Ishikawa (cell line): ENCODE data around the gene PSMD14.

Experiments
- YY1 ChIP-seq: IDR thresholded peaks from 2 replicates; pipeline ENCODE4 v1.6.1; 2012; ENCODE audit warnings: low read depth
- TF ChIP-seq, protein P1 (sequence below): IDR thresholded peaks from 2 replicates; pipeline ENCODE4 v1.6.1; 2012

DNA sequence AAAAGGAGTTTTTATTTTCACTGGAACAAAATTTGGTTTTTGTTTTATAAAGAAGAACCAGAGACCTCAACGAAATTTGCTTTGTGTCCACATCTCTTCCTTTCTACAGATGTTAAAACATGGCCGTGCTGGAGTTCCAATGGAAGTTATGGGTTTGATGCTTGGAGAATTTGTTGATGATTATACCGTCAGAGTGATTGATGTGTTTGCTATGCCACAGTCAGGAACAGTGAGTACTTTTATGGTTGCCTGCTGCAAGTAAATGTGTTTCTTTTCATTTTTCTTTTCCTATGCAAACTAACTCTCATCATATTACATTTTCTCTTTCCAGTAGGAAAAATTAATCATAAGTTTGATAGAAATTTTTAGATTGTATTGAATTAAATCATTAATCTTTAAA is 59.5 kb downstream of the PSMD14 start:
- TF ChIP-seq YY1: no peak
- TF ChIP-seq, protein P1, sequence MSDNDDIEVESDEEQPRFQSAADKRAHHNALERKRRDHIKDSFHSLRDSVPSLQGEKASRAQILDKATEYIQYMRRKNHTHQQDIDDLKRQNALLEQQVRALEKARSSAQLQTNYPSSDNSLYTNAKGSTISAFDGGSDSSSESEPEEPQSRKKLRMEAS: no peak
